Right forelimb (tissue), 1 donor: ENCODE measurements around the gene TK2.

Source experiments
- DNase-seq: peaks from one replicate; pipeline ENCODE4 v3.0.0-alpha.2; 2018

TK2 gene

GRCh38 chr16:66544016-66544757, 5.7 kb downstream of the TK2 start:
- no peak for DNase-seq

GRCh38 chr16:66543541-66543940, 6.4 kb downstream of the TK2 start:
- no peak for DNase-seq

DNA sequence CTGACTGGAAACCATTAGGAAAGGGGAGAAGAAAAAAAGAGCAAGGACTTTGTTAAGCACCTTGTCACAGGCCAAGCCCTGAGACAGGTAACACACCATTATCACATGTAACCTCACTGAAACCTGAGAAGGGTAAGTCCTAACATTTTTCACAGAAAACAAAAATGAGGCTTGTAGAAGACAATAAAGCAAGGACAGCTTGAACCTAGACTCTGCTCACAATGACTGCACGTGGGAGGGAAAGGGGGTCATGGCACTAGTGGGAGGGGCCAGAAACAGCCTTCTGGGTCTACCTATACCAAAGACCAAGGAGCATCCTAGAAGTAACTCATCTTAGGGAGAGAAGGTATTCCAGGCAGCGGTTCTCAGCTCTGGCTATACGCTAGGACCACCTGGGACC, 7.5 kb downstream of the TK2 start:
- no peak for DNase-seq

- no peak for DNase-seq
Measured at GRCh38 chr16:66541388-66542355, 8.2 kb downstream of the TK2 start.

- DNase-seq, result no peak
Measured at GRCh38 chr16:66539623-66540469, 10.1 kb downstream of the TK2 start.

DNA sequence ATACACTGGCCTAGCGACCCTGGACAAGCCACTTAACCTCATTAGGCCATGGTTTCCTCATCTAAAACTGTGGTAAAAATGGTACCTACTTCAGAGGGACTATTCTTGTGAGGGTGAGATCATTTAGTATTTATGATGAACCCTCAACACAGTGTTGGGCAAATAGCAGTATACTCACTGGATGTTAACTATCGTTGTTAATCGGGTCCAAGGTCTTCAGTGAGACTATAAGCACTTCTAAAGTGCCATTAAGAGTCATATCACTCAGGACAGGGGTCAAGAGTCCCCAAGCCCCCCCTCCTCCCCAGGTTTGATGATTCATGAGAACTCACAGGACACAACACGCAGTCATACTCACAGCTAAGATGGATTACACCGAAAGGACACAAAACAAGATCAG, 11.0 kb downstream of the TK2 start:
- DNase-seq, result no peak

DNA sequence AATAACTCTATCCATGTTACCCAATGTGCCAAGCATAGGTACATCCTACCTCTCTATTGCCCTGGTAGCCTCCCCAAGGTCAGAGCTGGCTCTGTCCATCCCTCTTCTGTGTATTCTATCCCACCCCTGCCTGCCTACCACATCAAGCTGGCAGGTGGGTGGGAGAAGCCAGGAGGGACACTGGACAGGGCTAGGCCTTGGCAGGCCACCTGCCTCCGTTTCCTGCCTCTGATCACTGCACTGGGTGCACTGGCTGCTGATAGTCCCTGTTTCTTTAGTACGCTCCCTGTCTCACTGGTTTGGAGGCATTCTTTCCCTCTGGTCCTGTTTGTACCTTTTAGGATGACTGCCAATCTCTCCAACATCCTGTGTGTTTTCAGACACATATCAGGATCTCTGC, 12.7 kb downstream of the TK2 start:
- DNase-seq, result no peak

GRCh38 chr16:66536525-66536924, 13.4 kb downstream of the TK2 start:
- DNase-seq, result no peak

GRCh38 chr16:66534376-66534799, 15.5 kb downstream of the TK2 start:
- peak; percentile 16 for DNase-seq

DNA sequence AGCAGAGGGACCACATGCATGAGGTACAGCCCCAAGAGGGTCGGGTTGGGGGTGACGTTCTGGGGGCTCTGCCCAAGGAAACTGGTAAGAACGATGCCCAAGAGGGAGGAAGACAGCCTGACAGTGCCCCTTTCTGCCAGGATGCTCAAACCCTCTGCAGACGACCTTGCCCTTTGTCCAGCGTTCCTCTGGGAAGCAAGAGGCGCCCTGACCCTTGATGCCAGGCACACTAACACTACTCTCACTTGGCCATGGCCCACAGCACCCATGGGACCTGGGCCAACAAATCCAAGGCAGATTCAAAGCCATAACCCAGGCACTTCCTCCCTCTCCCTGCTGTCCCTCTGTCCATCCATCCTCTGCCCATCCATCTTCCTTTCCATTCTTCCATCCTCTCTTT, 20.4 kb downstream of the TK2 start:
- no peak for DNase-seq

DNA sequence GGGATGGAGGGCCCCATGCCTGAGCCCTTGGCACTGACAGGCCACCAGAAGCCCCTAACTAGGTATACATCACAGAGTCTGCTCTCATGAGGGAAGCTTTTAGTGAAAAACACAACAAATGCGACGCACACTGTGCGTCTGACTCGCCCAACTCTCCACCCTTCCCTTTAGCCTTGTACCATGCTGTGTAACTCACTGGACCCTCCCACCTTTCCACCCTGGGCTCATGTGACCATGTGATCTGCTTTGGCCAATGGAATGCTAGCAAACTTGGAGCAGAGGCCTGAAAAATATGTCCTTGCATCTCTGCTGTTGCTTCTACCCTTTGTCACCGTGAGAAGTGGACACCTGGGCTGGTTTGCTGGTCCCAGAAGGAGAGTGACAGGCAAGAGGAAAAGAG, 21.6 kb downstream of the TK2 start:
- no peak for DNase-seq

GRCh38 chr16:66525396-66526180, 24.3 kb downstream of the TK2 start:
- DNase-seq, result peak; percentile 25

- DNase-seq, result peak; percentile 40
Measured at GRCh38 chr16:66524601-66525164, 25.2 kb downstream of the TK2 start.

GRCh38 chr16:66523861-66524354, 26.0 kb downstream of the TK2 start:
- DNase-seq, result peak; percentile 30

DNA sequence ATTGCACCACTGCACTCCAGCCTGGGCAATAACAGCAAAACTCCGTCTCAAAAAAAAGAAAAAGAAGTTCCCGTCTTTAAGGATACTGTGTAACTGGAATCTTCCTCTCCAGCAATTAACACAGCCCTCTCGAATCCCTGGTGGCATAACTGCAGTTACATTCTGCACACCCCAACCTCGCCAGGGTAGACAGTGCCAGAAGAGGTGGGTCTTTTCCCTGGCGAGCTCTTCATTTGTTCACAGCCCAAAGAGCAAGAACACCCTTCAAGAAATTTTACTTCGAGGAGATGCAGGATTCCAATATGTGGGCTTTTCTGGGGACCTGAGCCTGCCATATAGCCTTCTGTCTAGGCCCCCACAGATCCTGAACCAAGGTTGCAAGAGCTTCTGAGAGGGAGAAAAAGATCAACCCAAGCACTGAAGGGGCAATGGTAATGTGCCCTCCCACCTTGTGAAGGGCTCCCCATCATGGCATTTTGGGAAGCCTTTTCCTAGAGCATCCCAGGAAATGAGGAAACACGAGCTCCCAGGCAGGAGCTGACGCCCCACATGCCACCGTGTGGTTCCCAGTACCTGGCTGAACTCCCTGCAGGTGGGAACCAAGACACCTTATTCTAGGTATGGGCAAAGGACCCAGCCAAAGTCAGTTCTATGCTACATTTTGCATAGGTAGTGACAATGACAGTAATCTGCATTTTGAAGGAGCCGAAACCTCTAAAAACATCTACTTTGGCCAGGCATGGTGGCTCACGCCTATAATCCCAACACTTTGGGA, 26.9 kb downstream of the TK2 start:
- DNase-seq, result peak; percentile 18

DNA sequence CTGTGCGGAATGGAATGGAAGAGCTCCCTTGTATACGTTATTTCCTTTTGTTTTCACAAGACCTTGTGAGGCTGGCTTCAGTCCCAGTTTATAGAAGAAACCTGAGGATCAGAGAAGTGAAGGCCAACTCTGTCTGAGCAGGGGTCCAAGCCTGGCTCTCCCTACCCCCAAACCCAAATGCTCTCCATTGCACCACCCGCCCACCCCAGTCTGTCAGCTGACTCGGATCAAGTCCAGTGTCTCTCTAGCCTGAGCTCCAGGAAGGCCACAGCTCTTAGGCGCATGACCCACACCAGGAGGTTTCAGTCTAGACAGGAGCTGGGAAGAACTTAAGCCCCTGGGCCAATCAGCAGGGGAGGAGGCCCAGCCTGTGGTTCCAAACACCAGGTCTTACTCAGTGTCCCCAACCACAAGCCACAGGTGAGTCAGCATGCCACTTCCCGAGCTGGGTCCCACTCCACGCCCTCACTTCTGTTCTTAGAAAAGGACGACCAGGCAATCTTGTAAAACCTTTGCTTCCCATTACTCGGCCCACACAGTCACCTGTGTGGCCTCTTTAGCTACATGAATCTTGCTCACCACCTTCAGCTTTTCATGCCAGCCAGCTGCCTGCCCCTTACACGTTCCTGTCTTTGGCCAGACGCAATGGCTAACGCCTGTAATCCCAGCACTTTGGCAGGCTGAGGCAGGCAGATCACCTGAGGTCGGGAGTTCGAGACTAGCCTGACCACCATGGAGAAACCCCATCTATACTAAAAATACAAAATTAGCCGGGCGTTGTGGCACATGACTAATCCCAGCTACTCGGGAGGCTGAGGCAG, 27.8 kb downstream of the TK2 start:
- peak; percentile 38 for DNase-seq

DNA sequence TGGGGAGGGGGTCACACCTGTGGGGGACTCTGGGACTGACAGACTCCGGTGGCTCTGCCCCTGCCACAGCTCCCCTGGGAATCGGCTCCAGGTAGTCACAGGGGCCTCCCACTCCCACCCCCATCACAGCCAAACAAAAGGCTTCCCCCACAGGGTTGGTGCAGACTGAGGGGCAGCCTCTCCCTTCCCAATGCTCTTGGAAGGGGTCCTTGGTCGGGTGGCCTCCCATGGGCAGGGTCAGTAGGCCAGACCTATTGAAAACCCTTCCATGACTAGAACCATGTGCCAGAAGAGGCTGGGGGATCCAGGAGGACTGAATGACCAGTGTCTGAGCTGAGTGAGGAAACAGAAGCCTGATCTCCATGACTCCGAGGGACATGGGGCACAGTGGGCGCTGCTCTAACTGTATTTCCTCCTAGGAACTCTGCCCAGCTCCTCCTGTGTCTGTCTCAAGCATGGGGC, 28.6 kb downstream of the TK2 start:
- DNase-seq, result peak; percentile 38

GRCh38 chr16:66520406-66521170, 29.3 kb downstream of the TK2 start:
- DNase-seq, result peak; percentile 37
